Esophagus squamous epithelium (tissue), 5 donors: ENCODE measurements around the gene ELOF1. TPM values are rescaled to one million over a fixed set of nuclear protein-coding genes. Genes with fewer than 3 reads are reported as not detected.

Experiments
- DNase-seq: peaks from one replicate; lab custom pipeline; 2025; lab: John Stamatoyannopoulos, UW
- H3K27ac ChIP-seq, 4 donors: fragments of 200-600 bp; sonication (generic); one replicate each; pipeline ENCODE4 v1.5.1; 2016 to 2019; ENCODE audit warnings: mild to moderate bottlenecking in 1 of 4
- H3K27me3 ChIP-seq, 4 donors: fragments of 200-600 bp; sonication (generic); 1 replicate in 3 of 4; 2 replicates in 1 of 4; pipeline versions ENCODE4 v1.5.1 to v1.6.0; 2017 to 2021; ENCODE audit warnings: antibody characterized with exemption in 1 of 4
- H3K36me3 ChIP-seq, 3 donors: fragments of 200-600 bp; sonication (generic); one replicate each; pipeline ENCODE4 v1.5.1; 2016 to 2019
- H3K4me1 ChIP-seq, 3 donors: fragments of 200-600 bp; sonication (generic); one replicate each; pipeline ENCODE4 v1.5.1; 2017 to 2019
- H3K4me3 ChIP-seq, 4 donors: fragments of 200-600 bp; sonication (generic); 1 replicate in 3 of 4; 2 replicates in 1 of 4; pipeline ENCODE4 v1.5.1; 2016 to 2019; ENCODE audit warnings: mild to moderate bottlenecking in 2 of 4, moderate library complexity in 1 of 4
- H3K9me3 ChIP-seq, 3 donors: fragments of 200-600 bp; sonication (generic); one replicate each; pipeline ENCODE4 v1.5.1; 2016 to 2019
- CTCF ChIP-seq, 6 experiments: fragments of 450-650 bp in 4 of 6; fragments of 200-600 bp in 2 of 6; sonication (generic) in 2 of 6; IDR thresholded peaks; one replicate each; pipeline ENCODE4 v1.5.1; 2016 to 2019; ENCODE audit warnings: antibody characterized with exemption in 6 of 6, mild to moderate bottlenecking in 4 of 6, moderate library complexity in 4 of 6
- POLR2A ChIP-seq, 4 donors: fragments of 450-650 bp; IDR thresholded peaks; one replicate each; pipeline ENCODE4 v1.6.1; 2017; ENCODE audit warnings: antibody characterized with exemption in 4 of 4, mild to moderate bottlenecking in 4 of 4, moderate library complexity in 3 of 4
- WGBS, 2 donors: methylation state at CpG; one replicate each; pipeline ENCODE4 v1.1.5; 2018; 5-methylcytosine and 5-hydroxymethylcytosine counted together
- intact Hi-C: fragments of 100-400 bp; cut with DNase I; formaldehyde crosslinking; loops from one replicate; pipeline ENCODE4 v1.15.0; 2022
- total RNA-seq, 4 donors: library from RNA; depleted of rRNA; stranded (reverse); fragments of >200 nt; gene quantifications; one replicate each; pipeline ENCODE4 v1.1.0, GENCODE V29; 2016
- donor health status: DM: yes; HTN: yes; CAD: no.

ELOF1 gene
- total RNA-seq, 4 donors from 2014 or later, result 21.7 to 31.6 (median 28.6) TPM

GRCh38 chr19:11597202-11598102 is 38.4 kb upstream of the ELOF1 start, which contains the start of gene ZNF627:
Gene ZNF627 (plus strand): TSS chr19:11597483. CDS start chr19:11597628, 145 bp downstream.
- intact Hi-C loops, result no loop called here
- WGBS, 2 donors, result 0% methylated on average over 12 to 25 of the region's 67 CpGs
- no peaks in the 10 kb centered on the region for H3K9me3 ChIP-seq
- no peaks in the 10 kb centered on the region for H3K27me3 ChIP-seq
- peak within 1 kb of the TSS; percentile 90 to 97 (median 92) for H3K27ac ChIP-seq
- TF ChIP-seq CTCF (IDR thresholded peaks at IDR 0.05), result peak in 4 of 6 experiments; percentile 12 to 46 (median 36)
- peak in 3 of 4 donors; percentile 74 to 95 (median 83) for TF ChIP-seq POLR2A (IDR thresholded peaks at IDR 0.05)
- H3K4me3 ChIP-seq, result peak within 1 kb of the TSS; percentile 63 to 96 (median 78)
- peaks cover 0 to 29% (median 9%) of the 10 kb centered on the region in 3 donors for H3K4me1 ChIP-seq
- no peaks in the 10 kb centered on the region for H3K36me3 ChIP-seq
- peak; percentile 94 for DNase-seq

- no peak overlapping the region for H3K4me3 ChIP-seq
- DNase-seq, result no peak
- H3K27ac ChIP-seq, result peak overlapping the region in 1 of 4 donors; percentile 94
- H3K9me3 ChIP-seq, result no peaks in the 10 kb centered on the region
- 73 to 91% methylated on average over 7 to 10 of the region's 10 CpGs for WGBS, 2 donors
- TF ChIP-seq CTCF (IDR thresholded peaks at IDR 0.05), result no peak
- no peak for TF ChIP-seq POLR2A (IDR thresholded peaks at IDR 0.05)
- H3K4me1 ChIP-seq, result peaks cover 0 to 29% (median 9%) of the 10 kb centered on the region in 3 donors
- intact Hi-C loops, result no loop called here
- no peaks in the 10 kb centered on the region for H3K36me3 ChIP-seq
- no peaks in the 10 kb centered on the region for H3K27me3 ChIP-seq
Measured at GRCh38 chr19:11596156-11596555, 37.1 kb upstream of the ELOF1 start.

- peaks cover 0 to 22% (median 9%) of the 10 kb centered on the region in 3 donors for H3K4me1 ChIP-seq
- no peak for TF ChIP-seq POLR2A (IDR thresholded peaks at IDR 0.05)
- no peak for TF ChIP-seq CTCF (IDR thresholded peaks at IDR 0.05)
- no peak overlapping the region for H3K27ac ChIP-seq
- DNase-seq, result no peak
- H3K36me3 ChIP-seq, result no peaks in the 10 kb centered on the region
- intact Hi-C loops, result no loop called here
- H3K4me3 ChIP-seq, result no peak overlapping the region
- WGBS, 2 donors, result 75 to 88% methylated on average over 4 of the region's 4 CpGs
- H3K9me3 ChIP-seq, result no peaks in the 10 kb centered on the region
- no peaks in the 10 kb centered on the region for H3K27me3 ChIP-seq
Measured at GRCh38 chr19:11594084-11594483, 35.1 kb upstream of the ELOF1 start.

GRCh38 chr19:11587975-11588631 is 29.1 kb upstream of the ELOF1 start:
- intact Hi-C loops, result no loop called here
- Histone ChIP-seq H3K4me1 (peaks cover 0 to 6% (median 3%) of the 10 kb centered on the region in 3 donors), H3K36me3 (no peaks in the 10 kb centered on the region), H3K4me3 (no peak overlapping the region), H3K27me3 (no peaks in the 10 kb centered on the region), H3K9me3 (no peaks in the 10 kb centered on the region), H3K27ac (no peak overlapping the region)
- 53 to 73% methylated on average over 7 to 10 of the region's 13 CpGs for WGBS, 2 donors
- TF ChIP-seq POLR2A (IDR thresholded peaks at IDR 0.05) (no peak), CTCF (IDR thresholded peaks at IDR 0.05) (peak in 1 of 6 experiments; percentile 25)
- no peak for DNase-seq
